Activated CD8-positive, alpha-beta memory T cell treated with anti-CD3 and anti-CD28 coated beads, Interleukin-2, amount 50 U/mL, for 1 hour (primary cell): ENCODE data around the gene MZF1.
A peak's percentile ranks its signal among the peaks of the same experiment; 100 is the strongest.
"Not testable (repeated sequence)": the region's sequence is repeated elsewhere in the genome, so short reads cannot be mapped to it uniquely, and the experiment has no call there.

ENCODE experiments used
- DNase-seq: peaks from one replicate; pipeline ENCODE4 v3.0.0-alpha.2; 2020; ENCODE audit errors: extremely low read depth

Gene MZF1

GRCh38 chr19:58555369-58555885, 17.7 kb downstream of the MZF1 start:
- DNase-seq: no peak

- peak; percentile 91 for DNase-seq
Measured at GRCh38 chr19:58554494-58555368, 18.4 kb downstream of the MZF1 start, which contains the start of gene CHMP2A. Gene CHMP2A, minus strand, starts transcription at chr19:58555105. Its CDS starts 893 bp downstream, at chr19:58554212.

- DNase-seq: no peak
Measured at GRCh38 chr19:58553799-58554493, 19.2 kb downstream of the MZF1 start.

GRCh38 chr19:58552655-58553054, 20.5 kb downstream of the MZF1 start:
- no peak for DNase-seq

GRCh38 chr19:58551577-58552471, 21.3 kb downstream of the MZF1 start:
- DNase-seq: no peak

GRCh38 chr19:58551123-58551497, 22.0 kb downstream of the MZF1 start:
- no peak for DNase-seq

GRCh38 chr19:58550362-58551122, 22.6 kb downstream of the MZF1 start:
- DNase-seq: no peak

- DNase-seq: no peak
Measured at GRCh38 chr19:58549664-58550361, 23.3 kb downstream of the MZF1 start.

GRCh38 chr19:58548859-58549663, 24.1 kb downstream of the MZF1 start:
- no peak for DNase-seq

- no peak for DNase-seq
Measured at GRCh38 chr19:58547323-58548312, 25.5 kb downstream of the MZF1 start.

- DNase-seq: no peak
Measured at GRCh38 chr19:58546019-58546530, 27.1 kb downstream of the MZF1 start.

GRCh38 chr19:58545286-58546018, 27.7 kb downstream of the MZF1 start:
- no peak for DNase-seq

GRCh38 chr19:58544591-58545285, 28.4 kb downstream of the MZF1 start:
- no peak for DNase-seq

GRCh38 chr19:58543826-58544590, 29.1 kb downstream of the MZF1 start, which contains the start of gene TRIM28:
Gene TRIM28, plus strand, starts transcription at chr19:58544064. Its CDS starts 694 bp downstream, at chr19:58544758.
- peak; percentile 99 for DNase-seq

GRCh38 chr19:58542641-58543372, 30.3 kb downstream of the MZF1 start:
- not testable (repeated sequence) for DNase-seq
